SKM-1 treated with dmso at 0.1 percent for 144 hours (cell line): ENCODE results near the gene NPLOC4.
"Not testable (repeated sequence)": the region's sequence is repeated elsewhere in the genome, so short reads cannot be mapped to it uniquely, and the experiment has no call there.

Experiments used
- DNase-seq: peaks from one replicate; lab custom pipeline; 2025; ENCODE audit not compliant: unreplicated experiment; lab: John Stamatoyannopoulos, UW

Gene NPLOC4

DNA sequence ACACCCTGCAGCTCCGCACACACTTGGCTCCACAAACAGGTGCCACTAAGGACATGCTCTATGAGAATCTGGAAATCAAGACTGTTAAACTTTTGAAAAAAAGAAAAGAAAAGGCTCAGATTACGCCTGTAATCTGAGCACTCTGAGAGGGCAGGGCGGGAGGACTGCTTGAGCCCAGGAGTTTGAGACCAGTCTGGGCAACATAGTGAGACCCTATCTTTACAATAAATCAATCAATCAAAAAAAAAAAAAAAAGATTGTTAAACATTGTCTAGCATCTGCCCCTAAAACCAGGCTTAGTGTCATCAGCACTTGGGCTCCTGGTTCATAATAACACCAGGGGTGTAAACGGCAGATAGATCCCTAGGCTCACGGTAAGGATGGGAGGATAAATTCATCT, 47.3 kb downstream of the NPLOC4 start:
- DNase-seq, result no peak

DNA sequence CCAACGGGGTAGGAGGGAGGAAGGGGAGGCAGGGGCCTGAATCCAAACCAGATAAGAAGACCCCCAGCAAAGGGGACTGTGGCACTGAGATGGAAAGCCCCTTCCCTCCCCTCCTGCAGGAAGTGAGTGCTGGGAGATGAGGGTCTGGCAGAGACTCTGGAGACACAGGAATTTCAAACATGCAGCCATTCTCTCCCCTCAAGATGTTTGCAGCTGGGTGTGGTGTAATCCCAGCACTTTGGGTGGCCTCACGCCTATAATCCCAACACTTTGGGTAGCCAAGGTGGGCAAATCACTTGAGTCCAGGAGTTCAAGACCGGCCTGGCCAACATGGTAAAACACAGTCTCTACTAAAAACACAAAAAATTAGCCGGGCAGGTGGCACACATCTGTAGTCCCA, 50.8 kb downstream of the NPLOC4 start:
- no peak for DNase-seq

- DNase-seq, result not testable (repeated sequence)
These were observed 52.1 kb downstream of the NPLOC4 start for GRCh38 chr17:81584771-81585170.

GRCh38 chr17:81583589-81584342, 53.1 kb downstream of the NPLOC4 start:
- no peak for DNase-seq

GRCh38 chr17:81582749-81583148, 54.2 kb downstream of the NPLOC4 start:
- DNase-seq, result no peak

DNA sequence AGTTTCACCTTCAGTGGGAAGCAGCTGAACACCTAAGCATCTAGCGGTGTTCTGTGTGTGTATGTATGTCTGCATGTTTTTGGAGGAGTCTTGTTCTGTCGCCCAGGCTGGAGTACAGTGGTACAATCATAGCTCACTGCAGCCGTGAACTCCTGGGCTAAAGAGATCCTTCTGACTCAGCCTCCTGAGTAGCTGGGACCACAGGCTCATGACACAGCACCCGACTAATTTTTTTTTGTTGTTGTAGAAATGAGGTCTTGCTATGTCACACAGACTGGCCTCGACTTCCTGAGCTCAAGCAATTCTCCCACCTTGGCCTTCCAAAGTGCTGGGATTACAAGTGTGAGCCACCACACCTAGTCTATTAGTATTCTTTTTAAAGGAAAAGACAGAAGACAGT, 54.6 kb downstream of the NPLOC4 start:
- no peak for DNase-seq

GRCh38 chr17:81581758-81582157, 55.2 kb downstream of the NPLOC4 start:
- DNase-seq, result no peak

DNA sequence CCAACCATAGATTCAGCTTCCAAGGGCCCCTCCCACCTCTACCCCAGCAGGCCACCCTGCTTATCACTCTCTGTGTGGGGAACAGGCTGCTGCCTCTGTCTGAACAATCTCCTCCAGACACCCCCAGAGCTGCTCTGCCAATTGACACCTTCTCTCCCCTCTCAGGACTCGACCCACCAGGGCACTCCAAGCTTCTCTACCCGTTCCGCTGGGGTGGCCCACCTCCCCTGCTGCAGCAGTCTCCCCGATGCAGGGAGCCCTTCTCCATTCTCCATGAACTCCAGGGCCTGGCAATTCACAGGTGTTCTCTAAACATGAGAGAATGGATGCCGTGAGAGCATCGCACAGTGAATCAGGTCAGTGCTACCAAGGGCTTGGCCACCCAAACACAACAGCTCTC, 56.4 kb downstream of the NPLOC4 start:
- DNase-seq, result no peak

DNA sequence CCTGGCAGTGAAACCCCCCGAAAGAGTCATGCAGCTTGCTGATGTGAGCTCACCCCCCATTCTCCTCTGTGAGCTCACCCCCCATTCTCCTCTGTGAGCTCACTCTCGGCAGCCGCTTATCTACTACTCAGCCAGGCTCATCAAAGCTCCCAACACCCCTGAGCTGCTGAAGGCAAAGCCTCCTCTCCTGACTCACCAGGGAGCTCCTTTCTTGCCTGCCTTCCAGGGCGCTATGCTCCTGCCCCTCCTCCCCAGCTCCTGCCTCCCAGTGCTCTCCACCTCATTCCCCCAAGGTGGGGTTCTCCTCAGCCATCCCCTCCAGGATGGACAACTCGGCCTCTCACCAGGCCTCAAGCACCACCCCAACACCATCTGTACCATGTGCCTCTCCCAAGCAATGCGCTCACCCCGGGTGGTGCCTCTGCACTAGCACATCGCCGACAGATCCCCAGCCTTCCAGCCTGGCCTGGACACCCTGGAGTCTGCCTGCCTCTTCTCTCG, 57.0 kb downstream of the NPLOC4 start:
- DNase-seq, result no peak

DNA sequence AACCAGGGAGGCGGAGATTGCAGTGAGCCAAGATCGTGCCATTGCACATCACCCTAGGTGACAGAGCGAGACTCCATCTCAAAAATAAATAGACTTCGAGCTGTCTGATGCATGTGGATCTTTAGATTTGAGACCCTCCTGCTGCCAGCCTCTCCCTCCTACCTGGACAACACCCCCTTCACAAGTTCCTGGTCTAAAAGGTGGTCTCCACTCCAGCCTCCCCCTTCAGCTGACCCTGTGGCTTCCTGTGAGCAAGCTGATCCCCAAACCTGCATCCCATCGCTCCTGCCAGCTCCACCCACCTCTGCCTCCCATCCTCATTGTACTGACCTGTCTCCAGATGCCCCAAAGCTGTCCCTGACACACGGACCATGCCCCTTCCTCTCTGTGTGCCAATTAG, 57.6 kb downstream of the NPLOC4 start:
- no peak for DNase-seq

DNA sequence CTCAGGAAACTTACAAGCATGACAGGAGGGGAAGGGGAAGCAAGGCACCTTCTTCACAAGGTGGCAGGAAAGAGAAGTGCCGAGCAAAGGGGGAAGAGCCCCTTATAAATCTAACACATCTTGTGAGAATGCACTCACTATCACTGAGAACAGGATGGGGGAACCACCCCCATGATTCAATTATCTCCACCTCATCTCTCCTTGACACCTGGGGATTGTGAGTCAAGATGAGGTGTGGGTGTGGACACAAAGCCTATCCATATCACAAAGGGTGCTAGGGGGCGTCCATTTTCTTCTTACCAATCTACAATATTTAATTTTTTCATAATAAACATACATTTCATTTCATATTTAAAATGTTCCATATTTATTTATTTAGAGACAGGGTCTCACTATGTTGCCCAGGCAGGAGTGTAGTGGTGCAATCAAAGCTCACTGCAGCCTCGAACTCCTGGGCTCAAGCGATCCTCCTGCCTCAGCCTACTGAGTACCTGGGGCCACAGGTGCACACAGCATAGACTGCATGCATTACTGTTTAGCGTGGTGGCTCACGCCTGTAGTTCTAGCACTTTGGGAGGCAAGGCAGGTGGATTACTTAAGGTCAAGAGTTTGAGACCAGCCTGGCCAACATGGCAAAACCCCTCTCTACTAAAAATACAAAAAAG, 58.2 kb downstream of the NPLOC4 start:
- no peak for DNase-seq

- no peak for DNase-seq
These were observed 58.9 kb downstream of the NPLOC4 start for GRCh38 chr17:81578038-81578441.

- peak; percentile 6 for DNase-seq
These were observed 59.5 kb downstream of the NPLOC4 start for GRCh38 chr17:81577278-81578000.

DNA sequence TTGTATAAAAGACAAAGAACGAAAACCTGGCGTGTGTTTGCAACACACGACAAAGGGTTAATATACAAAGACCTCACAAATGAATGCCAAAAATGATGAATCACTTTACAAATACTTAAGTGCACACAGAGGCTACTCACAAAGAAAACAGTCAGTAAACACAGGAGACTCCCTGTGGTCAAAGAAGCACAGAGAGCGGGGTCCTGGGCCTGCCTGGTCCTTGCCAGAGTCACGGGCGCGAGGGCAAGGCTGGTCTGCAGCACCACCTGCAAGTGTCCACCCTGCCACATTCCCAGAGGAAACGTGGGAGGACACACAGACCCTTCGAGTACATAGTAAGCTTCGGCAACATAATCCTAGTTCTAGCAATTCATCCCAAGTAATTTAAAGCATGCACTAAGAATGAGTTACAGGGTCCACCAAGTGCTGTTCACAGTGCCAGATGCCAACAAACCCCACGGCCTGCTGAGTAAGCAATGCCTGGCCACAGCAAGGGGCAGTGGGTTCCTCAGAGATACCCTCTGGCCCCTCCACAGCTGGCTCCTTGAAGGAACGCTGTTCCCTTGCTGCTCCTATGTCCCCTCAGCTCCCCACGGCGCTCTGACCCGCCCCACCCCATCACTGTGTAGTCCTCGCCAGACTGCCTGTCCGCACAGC, 60.2 kb downstream of the NPLOC4 start:
- no peak for DNase-seq

DNA sequence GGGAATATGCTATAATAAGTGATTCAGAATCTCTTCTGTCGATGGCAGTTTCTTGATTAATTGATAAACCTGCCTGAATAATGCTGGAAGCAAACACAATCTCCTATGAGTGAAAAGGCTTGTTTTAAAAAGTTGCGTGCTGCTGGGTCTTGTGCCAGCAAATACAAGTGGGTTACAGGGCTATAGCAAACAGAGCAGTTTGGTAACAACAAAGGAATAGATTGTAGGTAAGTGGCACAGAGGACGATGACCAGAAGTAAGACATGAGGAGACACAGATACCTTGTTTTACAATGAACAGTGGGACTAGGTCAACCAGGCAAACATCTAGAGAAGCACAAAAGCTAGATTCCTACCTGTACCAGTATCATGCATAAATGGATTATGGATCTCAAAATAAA, 61.1 kb downstream of the NPLOC4 start:
- DNase-seq, result no peak

DNA sequence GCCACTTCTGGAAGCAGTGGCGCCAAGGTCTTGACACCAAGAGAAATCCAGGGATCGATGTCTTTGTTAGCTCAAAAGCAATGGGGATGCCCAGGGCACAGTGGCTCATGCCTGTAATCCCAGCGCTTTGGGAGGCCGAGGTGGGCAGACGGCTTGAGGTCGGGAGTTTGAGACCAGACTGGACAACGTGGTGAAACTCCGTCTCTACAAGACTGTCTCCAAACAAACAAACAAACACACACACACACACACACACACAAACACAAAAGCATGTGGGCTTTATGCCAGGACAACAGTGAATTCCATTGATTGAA, 62.3 kb downstream of the NPLOC4 start:
- no peak for DNase-seq

GRCh38 chr17:81573794-81574642, 62.9 kb downstream of the NPLOC4 start:
- no peak for DNase-seq

DNA sequence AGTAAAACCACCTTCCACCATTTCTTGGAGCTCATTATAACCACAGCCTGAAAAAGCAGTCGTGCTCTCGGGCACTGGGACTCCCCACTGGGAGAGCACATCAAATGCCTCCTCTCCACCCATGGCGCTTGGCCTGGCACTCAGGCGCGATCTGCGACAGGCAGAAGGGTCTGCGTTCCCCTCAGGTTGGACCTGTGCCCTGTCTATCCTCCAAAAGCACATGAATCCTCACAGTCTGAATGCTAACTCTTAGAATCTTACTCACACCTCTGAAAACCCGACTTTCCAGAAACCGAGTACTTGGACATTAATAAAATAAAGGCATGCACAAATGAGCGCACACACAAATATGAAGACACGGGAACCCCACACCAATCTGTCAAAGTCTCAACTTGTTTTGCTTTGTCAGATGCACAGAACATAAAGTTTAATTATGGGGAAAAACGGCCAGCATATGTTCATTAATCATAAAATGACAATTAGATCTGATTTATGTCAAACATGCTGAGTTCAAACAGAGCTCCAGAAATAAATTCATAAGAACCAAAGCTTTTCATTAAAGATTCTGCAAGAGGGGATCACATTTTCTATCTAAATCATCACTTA, 64.2 kb downstream of the NPLOC4 start:
- no peak for DNase-seq

GRCh38 chr17:81570964-81571363, 65.9 kb downstream of the NPLOC4 start:
- no peak for DNase-seq

DNA sequence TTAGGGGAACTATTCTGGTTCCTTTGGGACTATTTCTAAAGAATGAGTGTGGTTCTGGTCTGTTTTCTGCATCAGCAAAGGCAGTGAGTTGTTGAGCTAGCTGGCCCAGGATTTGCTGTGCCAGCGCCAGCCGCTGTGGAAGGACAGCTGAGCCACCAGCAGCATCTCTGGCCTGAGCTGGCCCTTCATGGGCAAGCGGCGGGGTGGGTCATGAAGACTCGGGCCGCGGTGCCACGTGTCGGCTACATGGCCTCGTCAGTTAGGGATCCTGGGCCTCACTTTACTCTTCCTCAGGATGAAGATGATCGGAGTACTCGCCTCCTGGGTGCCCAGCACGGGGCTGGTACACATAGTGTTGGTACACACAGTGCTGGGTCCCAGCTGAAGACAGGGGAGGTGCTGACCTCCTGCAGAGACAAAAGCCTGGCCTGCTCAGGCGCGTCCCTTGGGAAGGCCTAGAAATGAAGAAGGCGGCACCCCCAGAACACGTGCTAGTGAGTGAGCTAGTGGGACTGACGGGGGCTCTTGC, 66.9 kb downstream of the NPLOC4 start:
- DNase-seq, result no peak
